ENCODE data around the gene HEMK1.

HEMK1 gene

GRCh38 chr3:50534681-50535330 is 34.5 kb upstream of the HEMK1 start:
- DNase-seq (ENCODE audit: low spot score), result no peak
- TF ChIP-seq CTCF (IDR thresholded peaks at IDR 0.05; ENCODE audit: extremely low read depth, insufficient read depth, missing control alignments), result no peak
- in situ Hi-C loops (cut with MboI; ENCODE audit: low pct_unique_long_range_greater_than_20kb, low sequenced_read_pairs, unreplicated experiment), result no loop called here

GRCh38 chr3:50536471-50537180 is 32.7 kb upstream of the HEMK1 start:
- no peak for DNase-seq (ENCODE audit: low spot score)
- in situ Hi-C loops (cut with MboI; ENCODE audit: low pct_unique_long_range_greater_than_20kb, low sequenced_read_pairs, unreplicated experiment), result no loop called here
- no peak for TF ChIP-seq CTCF (IDR thresholded peaks at IDR 0.05; ENCODE audit: extremely low read depth, insufficient read depth, missing control alignments)

- in situ Hi-C loops (cut with MboI; ENCODE audit: low pct_unique_long_range_greater_than_20kb, low sequenced_read_pairs, unreplicated experiment), result no loop called here
- no peak for TF ChIP-seq CTCF (IDR thresholded peaks at IDR 0.05; ENCODE audit: extremely low read depth, insufficient read depth, missing control alignments)
- DNase-seq (ENCODE audit: low spot score), result no peak
Observed at GRCh38 chr3:50537421-50538129, 31.7 kb upstream of the HEMK1 start.

GRCh38 chr3:50539356-50540286 is 29.7 kb upstream of the HEMK1 start:
- no peak for TF ChIP-seq CTCF (IDR thresholded peaks at IDR 0.05; ENCODE audit: extremely low read depth, insufficient read depth, missing control alignments)
- in situ Hi-C loops (cut with MboI; ENCODE audit: low pct_unique_long_range_greater_than_20kb, low sequenced_read_pairs, unreplicated experiment), result no loop called here
- DNase-seq (ENCODE audit: low spot score), result no peak

- in situ Hi-C loops (cut with MboI; ENCODE audit: low pct_unique_long_range_greater_than_20kb, low sequenced_read_pairs, unreplicated experiment), result no loop called here
- peak; percentile 87 for TF ChIP-seq CTCF (IDR thresholded peaks at IDR 0.05; ENCODE audit: extremely low read depth, insufficient read depth, missing control alignments)
- DNase-seq (ENCODE audit: low spot score), result peak; percentile 84
Observed at GRCh38 chr3:50542177-50543034, 26.9 kb upstream of the HEMK1 start.
